Ishikawa (cell line): Measurements from ENCODE around the gene CYB561.

Experiments
- CEBPB ChIP-seq: IDR thresholded peaks from 2 replicates; pipeline ENCODE4 v1.6.1; 2012
- CREB1 ChIP-seq: IDR thresholded peaks from 2 replicates; pipeline ENCODE4 v1.6.1; 2012; ENCODE audit warnings: low read depth
- EGR1 ChIP-seq: IDR thresholded peaks from 2 replicates; pipeline ENCODE4 v1.6.1; 2012
- EP300 ChIP-seq: IDR thresholded peaks from 2 replicates; pipeline ENCODE4 v1.6.1; 2012; ENCODE audit warnings: borderline replicate concordance
- FOXM1 ChIP-seq: IDR thresholded peaks from 2 replicates; pipeline ENCODE4 v1.6.1; 2012; ENCODE audit warnings: low read depth, borderline replicate concordance
- MAX ChIP-seq: IDR thresholded peaks from 2 replicates; pipeline ENCODE4 v1.6.1; 2012
- NFIC ChIP-seq: IDR thresholded peaks from 2 replicates; pipeline ENCODE4 v1.6.1; 2012
- RAD21 ChIP-seq: IDR thresholded peaks from 2 replicates; pipeline ENCODE4 v1.6.1; 2012; ENCODE audit warnings: low read depth
- REST ChIP-seq: IDR thresholded peaks from 2 replicates; pipeline ENCODE4 v1.6.1; 2012; ENCODE audit warnings: low read depth, mild to moderate bottlenecking
- TAF1 ChIP-seq: IDR thresholded peaks from 2 replicates; pipeline ENCODE4 v1.6.1; 2012; ENCODE audit warnings: low read depth, mild to moderate bottlenecking
- TCF12 ChIP-seq: IDR thresholded peaks from 2 replicates; pipeline ENCODE4 v1.6.1; 2012; ENCODE audit warnings: low read depth
- TEAD4 ChIP-seq: IDR thresholded peaks from 2 replicates; pipeline ENCODE4 v1.6.1; 2012
- USF1 ChIP-seq: IDR thresholded peaks from 2 replicates; pipeline ENCODE4 v1.6.1; 2012
- YY1 ChIP-seq: IDR thresholded peaks from 2 replicates; pipeline ENCODE4 v1.6.1; 2012; ENCODE audit warnings: low read depth
- ZBTB7A ChIP-seq: IDR thresholded peaks from 2 replicates; pipeline ENCODE4 v1.6.1; 2012; ENCODE audit warnings: low read depth

CYB561 gene

GRCh38 chr17:63460018-63460417 lies 13.9 kb upstream of the CYB561 start:
- TF ChIP-seq RAD21: no peak
- no peak for TF ChIP-seq EP300
- no peak for TF ChIP-seq EGR1

GRCh38 chr17:63458478-63458877 lies 12.4 kb upstream of the CYB561 start:
- TF ChIP-seq USF1 (no peak), CEBPB (no peak), MAX (no peak), TEAD4 (no peak), EP300 (no peak), CREB1 (no peak), REST (no peak), ZBTB7A (no peak), TCF12 (no peak), TAF1 (no peak), YY1 (no peak), NFIC (no peak)

- TF ChIP-seq ZBTB7A (no peak), YY1 (no peak), NFIC (no peak), MAX (no peak), CEBPB (no peak), EGR1 (no peak), REST (no peak), CREB1 (no peak), TEAD4 (no peak), FOXM1 (no peak), EP300 (no peak), USF1 (no peak), TAF1 (no peak)
Measured at GRCh38 chr17:63455417-63455816, 9.3 kb upstream of the CYB561 start.

GRCh38 chr17:63454915-63455314 lies 8.8 kb upstream of the CYB561 start:
- no peak for TF ChIP-seq CEBPB
- TF ChIP-seq MAX: no peak
- TF ChIP-seq YY1: no peak
- TF ChIP-seq CREB1: no peak
- TF ChIP-seq TAF1: no peak
- TF ChIP-seq RAD21: no peak
- no peak for TF ChIP-seq USF1
- no peak for TF ChIP-seq TCF12
- TF ChIP-seq EP300: no peak
- TF ChIP-seq NFIC: no peak
- TF ChIP-seq ZBTB7A: no peak
- no peak for TF ChIP-seq FOXM1
- TF ChIP-seq EGR1: no peak
- TF ChIP-seq REST: no peak
- no peak for TF ChIP-seq TEAD4
